Glutamatergic neuron (in vitro differentiated cells): ENCODE measurements around the gene RABEP1. TPM values are rescaled to one million over a fixed set of nuclear protein-coding genes. Genes with fewer than 3 reads are reported as not detected.
"Not testable (repeated sequence)": the region's sequence is repeated elsewhere in the genome, so short reads cannot be mapped to it uniquely, and the experiment has no call there.

Experiments used
- DNase-seq: peaks from one replicate; pipeline ENCODE4 v3.0.0; 2022
- H3K27ac Mint-ChIP-seq: one replicate; pipeline ENCODE4 v1.8.0; 2020; ENCODE audit warnings: mild to moderate bottlenecking, mixed read lengths, inconsistent platforms; ENCODE audit not compliant: unreplicated experiment
- H3K27me3 Mint-ChIP-seq: one replicate; pipeline ENCODE4 v1.8.0; 2020; ENCODE audit warnings: mild to moderate bottlenecking, moderate library complexity, mixed read lengths, inconsistent platforms; ENCODE audit not compliant: unreplicated experiment
- H3K36me3 Mint-ChIP-seq: one replicate; pipeline ENCODE4 v1.8.0; 2020; ENCODE audit warnings: mild to moderate bottlenecking, mixed read lengths, inconsistent platforms; ENCODE audit not compliant: unreplicated experiment
- H3K4me1 Mint-ChIP-seq: one replicate; pipeline ENCODE4 v1.8.0; 2020; ENCODE audit warnings: mild to moderate bottlenecking, low read depth, mixed read lengths, inconsistent platforms; ENCODE audit not compliant: unreplicated experiment
- H3K4me3 Mint-ChIP-seq: one replicate; pipeline ENCODE4 v1.8.0; 2020; ENCODE audit warnings: mild to moderate bottlenecking, mixed read lengths, inconsistent platforms; ENCODE audit not compliant: unreplicated experiment
- H3K9me3 Mint-ChIP-seq: one replicate; pipeline ENCODE4 v1.8.0; 2020; ENCODE audit warnings: mild to moderate bottlenecking, moderate library complexity, mixed read lengths, inconsistent platforms; ENCODE audit not compliant: unreplicated experiment
- long read RNA-seq: library from polyadenylated mRNA; unstranded; transcript quantifications from one replicate; pipeline ENCODE4 v2.0.0, GENCODE V29; 2020; ENCODE audit not compliant: unreplicated experiment
- total RNA-seq: library from RNA; stranded (reverse); fragmentation: NEBNext Ultra II Directional; extraction: Animal tissue kit (Norgen Biotek cat#: 25700); gene quantifications from one replicate; pipeline ENCODE4 v1.2.1, GENCODE V29; 2021; ENCODE audit not compliant: unreplicated experiment
- TF ChIP-seq, protein P1 (sequence below): fragments of 200-600 bp; sonication (generic); IDR thresholded peaks from one replicate; pipeline ENCODE4 v1.5.0; 2021; ENCODE audit not compliant: partially characterized antibody, unreplicated experiment

Gene RABEP1
- 63.0 TPM for total RNA-seq
- long read RNA-seq, full-length matches to known transcripts, result 2 of 30 reads
- long read RNA-seq, partial matches to known transcripts, result 23 of 30 reads
- long read RNA-seq, other reads (novel, unspliced or antisense), result 5 of 30 reads

GRCh38 chr17:5281814-5282641 lies at the start of gene RABEP1:
RABEP1 (plus strand) TSS chr17:5282284; CDS start chr17:5282487, 203 bp downstream.
- H3K27ac Mint-ChIP-seq, result peak within 1 kb of the TSS; percentile 87
- TF ChIP-seq, protein P1, sequence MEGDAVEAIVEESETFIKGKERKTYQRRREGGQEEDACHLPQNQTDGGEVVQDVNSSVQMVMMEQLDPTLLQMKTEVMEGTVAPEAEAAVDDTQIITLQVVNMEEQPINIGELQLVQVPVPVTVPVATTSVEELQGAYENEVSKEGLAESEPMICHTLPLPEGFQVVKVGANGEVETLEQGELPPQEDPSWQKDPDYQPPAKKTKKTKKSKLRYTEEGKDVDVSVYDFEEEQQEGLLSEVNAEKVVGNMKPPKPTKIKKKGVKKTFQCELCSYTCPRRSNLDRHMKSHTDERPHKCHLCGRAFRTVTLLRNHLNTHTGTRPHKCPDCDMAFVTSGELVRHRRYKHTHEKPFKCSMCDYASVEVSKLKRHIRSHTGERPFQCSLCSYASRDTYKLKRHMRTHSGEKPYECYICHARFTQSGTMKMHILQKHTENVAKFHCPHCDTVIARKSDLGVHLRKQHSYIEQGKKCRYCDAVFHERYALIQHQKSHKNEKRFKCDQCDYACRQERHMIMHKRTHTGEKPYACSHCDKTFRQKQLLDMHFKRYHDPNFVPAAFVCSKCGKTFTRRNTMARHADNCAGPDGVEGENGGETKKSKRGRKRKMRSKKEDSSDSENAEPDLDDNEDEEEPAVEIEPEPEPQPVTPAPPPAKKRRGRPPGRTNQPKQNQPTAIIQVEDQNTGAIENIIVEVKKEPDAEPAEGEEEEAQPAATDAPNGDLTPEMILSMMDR, result peak; percentile 31
- peak within 1 kb of the TSS; percentile 89 for H3K4me3 Mint-ChIP-seq
- no peaks in the 10 kb centered on the region for H3K36me3 Mint-ChIP-seq
- peak; percentile 97 for DNase-seq
- peaks cover 2% of the 10 kb centered on the region for H3K9me3 Mint-ChIP-seq
- H3K4me1 Mint-ChIP-seq, result peaks cover 10% of the 10 kb centered on the region
- no peaks in the 10 kb centered on the region for H3K27me3 Mint-ChIP-seq

GRCh38 chr17:5233492-5233891 lies 48.6 kb upstream of the RABEP1 start:
- not testable (repeated sequence) for H3K36me3 Mint-ChIP-seq, H3K27me3 Mint-ChIP-seq, H3K4me1 Mint-ChIP-seq, H3K9me3 Mint-ChIP-seq, H3K27ac Mint-ChIP-seq, H3K4me3 Mint-ChIP-seq, DNase-seq

DNA sequence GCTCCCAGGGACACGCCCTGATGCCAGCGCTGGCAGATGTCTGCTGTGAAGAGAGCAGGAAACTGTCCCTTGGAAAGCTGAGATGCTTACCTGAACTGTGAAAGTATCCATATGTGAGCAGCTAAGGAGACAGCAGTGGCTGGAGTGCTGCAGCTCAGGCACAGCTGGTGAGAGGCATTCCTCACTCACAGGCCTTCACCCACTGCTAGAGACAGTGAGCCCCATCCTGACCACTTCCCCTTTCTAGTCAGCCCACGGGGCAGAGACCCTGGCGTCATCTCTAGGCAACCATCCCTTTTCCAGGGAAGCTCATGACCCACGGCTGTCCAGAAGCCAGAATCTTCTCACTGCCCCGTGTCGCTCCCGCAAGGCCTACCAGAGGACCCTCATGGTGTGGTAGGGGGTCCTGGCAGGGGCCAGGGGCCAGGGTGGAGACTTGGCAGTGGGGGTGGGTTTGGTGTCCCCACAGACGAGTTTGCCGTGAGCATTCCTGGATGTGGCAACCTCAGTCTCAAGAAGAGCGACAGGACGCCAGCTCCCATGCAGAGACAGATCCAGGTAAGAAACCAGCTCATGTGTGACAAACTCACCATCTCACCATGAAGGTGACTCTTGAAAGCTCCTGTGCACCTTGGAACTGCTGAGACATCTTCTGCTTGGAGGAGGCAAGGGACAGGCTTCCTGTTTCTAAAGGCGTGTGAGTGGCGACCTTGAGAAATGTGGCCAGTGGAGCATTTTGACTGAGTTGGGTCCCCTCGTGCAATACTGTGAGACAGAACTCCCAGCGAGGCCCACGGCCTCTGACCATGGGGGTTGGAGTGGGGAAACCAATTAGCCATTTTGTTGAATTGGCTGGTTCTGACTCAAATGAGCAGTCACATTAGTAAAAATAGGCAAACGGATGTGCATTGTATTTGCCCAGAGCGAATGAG lies 47.2 kb upstream of the RABEP1 start, which contains the start of gene SCIMP:
SCIMP (minus strand) TSS at position 216 of the 932 bp plus-strand sequence; CDS start at position 111, 105 bp downstream.
- Mint-ChIP-seq H3K4me1 (no peaks in the 10 kb centered on the region), H3K36me3 (no peaks in the 10 kb centered on the region), H3K9me3 (no peaks in the 10 kb centered on the region), H3K27me3 (no peaks in the 10 kb centered on the region), H3K27ac (no peak within 1 kb of the TSS), H3K4me3 (no peak within 1 kb of the TSS)
- TF ChIP-seq, protein P1, result no peak
- DNase-seq, result no peak

DNA sequence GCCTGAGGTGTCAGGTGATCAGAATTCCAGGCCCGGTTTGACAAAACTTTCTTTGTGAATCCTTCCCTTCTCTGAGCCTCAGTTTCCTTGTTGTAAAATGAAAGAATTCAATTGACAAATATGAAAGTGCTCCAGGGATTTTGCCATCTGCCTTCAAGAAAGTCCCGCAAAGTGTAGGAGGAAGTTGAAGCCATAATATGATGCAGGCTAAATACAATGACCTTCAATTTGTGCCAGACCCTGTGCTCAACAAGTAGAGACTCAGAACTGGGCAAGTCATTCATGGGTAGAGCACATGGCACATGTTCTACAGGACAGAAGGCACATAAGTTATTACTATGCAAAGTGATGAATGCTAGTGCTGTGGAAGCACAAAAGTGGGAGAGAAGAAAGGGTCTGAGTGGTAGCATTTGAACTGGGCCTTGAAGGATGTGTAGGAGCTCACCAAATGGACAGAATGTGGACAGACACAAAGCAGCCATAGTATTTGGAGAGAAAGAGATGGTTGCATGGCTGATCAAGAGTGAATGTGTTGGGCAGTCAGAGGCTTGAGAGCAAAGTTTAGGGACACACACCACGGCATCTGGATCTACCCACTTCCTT lies 45.0 kb upstream of the RABEP1 start:
- H3K27ac Mint-ChIP-seq, result no peak overlapping the region
- TF ChIP-seq, protein P1, result no peak
- H3K27me3 Mint-ChIP-seq, result no peaks in the 10 kb centered on the region
- H3K36me3 Mint-ChIP-seq, result no peaks in the 10 kb centered on the region
- DNase-seq, result no peak
- H3K4me3 Mint-ChIP-seq, result no peak overlapping the region
- no peaks in the 10 kb centered on the region for H3K4me1 Mint-ChIP-seq
- H3K9me3 Mint-ChIP-seq, result no peaks in the 10 kb centered on the region

- H3K36me3 Mint-ChIP-seq, result no peaks in the 10 kb centered on the region
- TF ChIP-seq, protein P1, result peak; percentile 50
- H3K27ac Mint-ChIP-seq, result no peak overlapping the region
- no peaks in the 10 kb centered on the region for H3K4me1 Mint-ChIP-seq
- DNase-seq, result peak; percentile 36
- no peak overlapping the region for H3K4me3 Mint-ChIP-seq
- no peaks in the 10 kb centered on the region for H3K27me3 Mint-ChIP-seq
- H3K9me3 Mint-ChIP-seq, result peaks cover 2% of the 10 kb centered on the region
Measured at GRCh38 chr17:5237541-5238016, 44.5 kb upstream of the RABEP1 start.
